IPS-11a (cell line): ENCODE measurements around the gene TICAM1.
"Not testable (repeated sequence)": the region's sequence is repeated elsewhere in the genome, so short reads cannot be mapped to it uniquely, and the experiment has no call there.

Experiments
- H3K4me3 ChIP-seq: one replicate; pipeline ENCODE4 v1.5.1; 2013; ENCODE audit warnings: low read depth, low read length, control low read depth

TICAM1 gene

DNA sequence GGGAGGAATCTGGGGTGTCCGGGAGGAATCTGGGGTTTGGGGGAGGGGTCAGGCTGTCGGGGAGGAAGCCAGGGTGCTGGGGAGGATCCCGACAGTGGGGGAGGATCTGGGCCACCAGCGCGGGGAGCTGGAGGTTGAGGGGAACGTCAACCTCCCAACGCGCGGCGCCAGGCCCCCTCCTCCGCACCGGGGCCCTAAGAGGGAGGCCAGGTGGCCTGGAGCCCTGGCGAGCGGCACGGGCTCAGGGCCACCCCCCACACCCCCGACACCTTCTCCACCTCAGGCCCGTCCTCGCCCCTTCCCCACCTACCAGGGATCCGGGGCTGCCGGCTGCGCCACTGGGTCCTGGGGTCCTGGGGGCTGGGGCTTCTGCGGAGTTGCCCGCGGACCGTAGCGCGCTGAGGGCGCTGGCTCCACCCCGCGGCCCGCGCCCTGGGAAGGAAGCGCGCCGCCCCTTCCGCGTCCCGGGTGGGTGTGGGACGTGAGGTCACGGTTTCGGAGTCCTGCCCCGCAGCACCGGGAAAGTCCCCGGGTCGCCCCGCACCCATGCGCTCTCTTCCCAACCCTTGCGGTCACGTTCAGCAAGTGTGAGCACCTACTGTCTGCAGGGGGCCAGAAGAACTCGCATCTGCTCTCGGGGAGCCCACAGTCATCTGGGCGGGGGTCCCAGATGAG lies at the start of gene TICAM1:
TICAM1 (minus strand) TSS at position 409 of the 675 bp plus-strand sequence. CDS start 13,335 bp downstream, outside the sequence.
- H3K4me3 ChIP-seq, result peak within 1 kb of the TSS; percentile 48

DNA sequence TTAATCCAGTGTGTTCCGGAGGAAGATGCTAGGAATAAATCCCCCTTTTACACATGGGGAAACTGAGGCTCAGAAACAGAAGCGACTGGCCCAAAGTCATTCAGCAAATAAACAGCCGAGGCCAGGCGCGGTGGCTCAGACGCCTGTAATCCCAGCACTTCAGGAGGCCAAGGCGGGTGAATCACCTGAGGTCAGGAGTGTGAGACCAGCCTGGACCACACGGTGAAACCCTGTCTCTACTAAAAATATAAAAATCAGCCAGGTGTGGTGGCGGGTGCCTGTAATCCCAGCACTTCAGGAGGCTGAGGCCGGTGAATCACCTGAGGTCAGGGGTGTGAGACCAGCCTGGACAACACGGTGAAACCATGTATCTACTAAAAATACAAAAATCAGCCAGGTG lies 47.5 kb upstream of the TICAM1 start:
- H3K4me3 ChIP-seq, result no peak overlapping the region

DNA sequence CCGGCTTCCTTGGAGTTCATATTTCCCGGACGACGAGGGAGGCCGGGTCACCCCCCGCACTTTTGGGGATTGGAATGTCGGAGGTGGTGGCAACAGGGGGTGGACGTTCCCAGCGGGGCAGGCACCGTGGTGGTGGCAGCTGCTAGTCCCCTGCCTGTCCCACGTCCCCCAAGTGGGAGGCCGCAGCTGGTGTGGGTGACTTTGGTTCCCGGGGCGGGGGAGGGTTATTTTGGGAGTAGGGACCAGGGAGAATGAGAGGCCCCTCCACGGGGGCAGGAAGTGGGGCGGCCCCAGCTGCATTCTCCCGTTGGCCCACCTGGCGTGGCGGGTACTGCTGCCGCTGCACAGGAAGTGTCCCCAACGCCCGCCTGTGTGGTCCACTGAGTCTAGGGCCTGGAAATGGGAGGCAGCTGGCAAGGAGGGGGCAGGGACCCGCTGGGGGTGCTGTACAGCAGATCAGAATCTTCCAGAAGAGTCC lies 47.0 kb upstream of the TICAM1 start:
- no peak overlapping the region for H3K4me3 ChIP-seq

DNA sequence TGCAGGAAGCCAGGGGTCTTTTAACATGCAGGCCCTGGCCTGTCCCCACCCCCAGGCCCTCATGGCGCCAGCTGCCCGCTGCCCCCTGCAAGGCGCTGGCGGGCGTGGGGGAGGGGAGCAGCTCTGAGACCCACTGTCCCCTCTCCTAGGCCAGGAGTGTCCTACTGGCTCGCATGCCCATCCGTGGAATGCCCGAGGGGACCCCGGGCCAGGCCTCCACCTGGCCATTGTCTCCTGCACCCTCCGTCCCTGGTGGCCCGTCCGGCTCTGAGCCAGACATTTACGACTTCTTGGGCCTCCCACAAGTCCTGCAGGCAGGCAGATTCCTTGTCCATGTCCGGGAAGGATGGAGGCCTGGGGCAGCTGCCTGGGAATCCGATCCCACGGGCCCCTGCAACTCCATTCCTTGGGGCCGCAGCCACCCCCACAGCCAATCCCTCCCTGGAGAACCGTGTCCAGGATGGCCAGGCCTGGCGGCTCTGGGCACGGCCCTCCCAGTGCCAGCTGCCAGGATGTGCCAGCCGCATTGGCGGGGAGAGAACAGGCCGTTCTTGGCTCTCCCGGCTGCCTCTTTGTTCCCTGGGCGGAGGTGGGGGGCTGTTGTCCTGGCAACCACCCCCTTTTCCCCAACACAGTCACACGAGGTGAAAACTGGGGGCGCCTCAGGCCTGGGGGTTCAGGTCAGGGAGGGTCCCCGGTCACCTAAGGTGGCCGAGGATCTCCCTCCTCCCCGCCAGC lies 46.4 kb upstream of the TICAM1 start:
- no peak overlapping the region for H3K4me3 ChIP-seq

DNA sequence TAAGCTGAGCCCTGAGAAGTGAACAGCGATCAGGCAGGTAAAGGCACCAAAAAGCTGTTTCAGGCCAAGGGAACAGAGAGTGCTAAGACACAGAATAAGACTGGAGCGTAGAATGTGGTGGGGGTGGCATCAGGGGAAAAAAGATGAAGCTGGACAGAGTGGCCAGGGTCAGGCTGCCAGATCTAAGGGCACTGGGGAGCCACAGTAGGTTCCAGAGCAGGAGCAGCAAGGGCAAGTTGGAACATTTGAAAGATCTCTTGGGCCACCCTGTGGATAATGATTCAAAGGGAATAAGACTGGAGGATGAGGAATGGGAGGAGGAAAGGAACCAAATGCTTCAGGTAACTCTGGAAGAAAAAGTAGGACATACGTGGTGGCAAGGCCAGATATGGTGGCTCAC lies 42.4 kb upstream of the TICAM1 start:
- no peak overlapping the region for H3K4me3 ChIP-seq

DNA sequence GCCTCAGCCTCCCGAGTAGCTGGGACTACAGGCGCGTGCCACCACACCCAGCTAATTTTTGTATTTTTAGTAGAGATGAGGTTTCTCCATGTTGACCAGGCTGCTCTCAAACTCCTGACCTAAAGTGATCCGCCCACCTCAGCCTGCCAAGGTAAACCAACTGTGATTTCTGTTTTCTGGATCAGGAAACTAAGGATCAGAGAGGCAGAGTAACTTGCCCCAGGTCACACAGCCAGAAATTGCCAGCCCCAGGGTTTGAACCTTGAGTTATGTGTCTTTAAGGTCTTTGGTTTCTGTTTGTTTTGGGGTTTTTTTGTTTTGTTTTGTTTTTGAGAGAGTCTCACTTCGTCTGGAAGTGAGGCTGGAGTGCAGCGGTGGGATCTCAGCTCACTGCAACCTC lies 40.2 kb upstream of the TICAM1 start:
- H3K4me3 ChIP-seq, result no peak overlapping the region

DNA sequence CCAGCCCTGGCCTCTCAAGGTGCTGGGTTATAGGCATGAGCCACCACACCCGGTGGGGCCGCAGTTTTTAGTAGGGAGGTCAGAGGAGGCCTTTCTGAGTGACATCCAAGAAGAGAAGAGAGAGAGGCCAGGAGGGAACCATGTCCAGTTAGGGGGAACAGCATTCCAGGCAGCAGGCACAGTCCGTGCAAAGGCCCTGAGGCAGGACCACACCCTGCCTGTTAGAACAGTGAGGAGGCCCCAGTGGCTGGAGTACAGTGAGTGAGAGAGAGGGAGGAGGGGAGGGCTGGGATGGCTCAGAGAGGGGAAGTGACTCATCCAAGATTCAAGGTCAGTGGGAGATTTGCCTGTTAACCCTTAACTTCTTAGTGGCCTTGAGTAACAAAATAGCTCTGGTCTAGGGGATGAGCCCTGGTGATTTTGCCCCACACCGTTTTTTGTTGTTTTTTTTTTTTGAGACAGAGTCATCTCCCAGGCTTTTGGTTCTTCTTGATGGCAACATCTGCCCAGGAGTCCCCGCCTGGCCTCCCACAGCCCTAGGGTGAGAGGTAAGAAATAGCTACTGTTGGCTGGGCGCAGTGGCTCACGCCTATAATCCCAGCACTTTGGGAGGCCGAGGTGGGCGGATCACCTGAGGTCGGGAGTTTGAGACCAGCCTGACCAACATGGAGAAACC lies 38.7 kb upstream of the TICAM1 start:
- no peak overlapping the region for H3K4me3 ChIP-seq

DNA sequence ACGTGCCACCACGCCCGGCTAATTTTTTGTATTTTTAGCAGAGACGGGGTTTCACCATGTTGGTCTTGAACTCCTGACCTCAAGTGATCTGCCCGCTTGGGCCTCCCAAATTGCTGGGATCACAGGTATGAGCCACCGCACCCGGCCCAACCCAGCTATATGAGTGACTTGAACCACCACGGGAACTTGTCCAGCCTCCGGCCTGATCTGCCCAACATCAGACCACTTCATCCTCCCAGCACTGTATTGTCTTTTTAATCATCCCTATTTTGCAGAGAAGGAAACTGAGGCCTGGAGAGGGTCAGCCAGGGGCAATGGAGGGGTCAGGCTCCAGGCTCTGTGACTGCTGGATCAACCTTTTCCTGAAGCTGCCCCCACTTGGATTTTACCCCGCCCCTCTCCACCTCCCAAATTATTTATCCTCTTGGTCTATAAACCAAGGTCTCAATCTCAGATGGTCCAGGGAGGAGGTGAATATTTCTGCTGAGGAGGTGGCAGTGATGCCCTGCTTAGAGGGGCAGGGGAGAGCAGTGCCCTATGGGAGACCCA lies 36.8 kb upstream of the TICAM1 start:
- H3K4me3 ChIP-seq, result no peak overlapping the region

DNA sequence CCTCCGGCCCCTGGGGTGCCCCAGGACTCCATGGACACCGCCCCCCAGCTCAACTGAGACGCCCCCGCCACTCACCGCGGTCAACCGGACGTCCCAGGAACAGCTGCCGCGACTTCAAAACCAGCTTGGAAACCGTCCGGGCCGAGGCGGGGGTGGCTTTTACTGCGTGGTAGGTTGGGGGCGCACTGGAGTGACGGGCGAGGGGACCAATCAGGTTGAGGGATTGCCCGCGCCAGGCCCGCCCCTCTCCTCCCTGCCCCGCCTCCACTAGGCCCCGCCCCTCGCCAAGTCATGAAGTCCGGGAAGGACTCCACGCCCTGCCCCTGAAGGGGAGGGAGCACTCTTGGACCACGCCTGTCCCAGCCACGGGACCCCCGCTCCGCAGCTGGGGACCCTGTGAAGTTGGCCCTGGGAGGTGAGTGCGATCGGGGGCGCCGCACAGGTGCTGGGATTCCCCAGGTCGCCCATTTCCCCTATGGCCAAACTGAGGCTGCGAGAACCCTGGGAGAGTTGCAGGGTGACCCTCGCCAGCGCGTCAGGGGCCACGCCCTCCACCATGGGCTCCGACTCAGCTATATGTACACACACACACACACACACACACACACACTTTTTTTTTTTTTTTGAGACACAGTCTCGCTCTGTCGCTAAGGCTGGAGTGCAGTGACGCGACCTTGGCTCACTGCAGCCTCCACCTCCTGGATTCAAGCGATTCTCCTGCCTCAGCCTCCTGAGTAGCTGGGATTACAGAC lies 36.2 kb upstream of the TICAM1 start, which contains the start of gene PLIN3:
PLIN3 (minus strand) TSS at position 134 of the 752 bp plus-strand sequence. CDS start 6,273 bp downstream, outside the sequence.
- H3K4me3 ChIP-seq, result peak within 1 kb of the TSS; percentile 65

DNA sequence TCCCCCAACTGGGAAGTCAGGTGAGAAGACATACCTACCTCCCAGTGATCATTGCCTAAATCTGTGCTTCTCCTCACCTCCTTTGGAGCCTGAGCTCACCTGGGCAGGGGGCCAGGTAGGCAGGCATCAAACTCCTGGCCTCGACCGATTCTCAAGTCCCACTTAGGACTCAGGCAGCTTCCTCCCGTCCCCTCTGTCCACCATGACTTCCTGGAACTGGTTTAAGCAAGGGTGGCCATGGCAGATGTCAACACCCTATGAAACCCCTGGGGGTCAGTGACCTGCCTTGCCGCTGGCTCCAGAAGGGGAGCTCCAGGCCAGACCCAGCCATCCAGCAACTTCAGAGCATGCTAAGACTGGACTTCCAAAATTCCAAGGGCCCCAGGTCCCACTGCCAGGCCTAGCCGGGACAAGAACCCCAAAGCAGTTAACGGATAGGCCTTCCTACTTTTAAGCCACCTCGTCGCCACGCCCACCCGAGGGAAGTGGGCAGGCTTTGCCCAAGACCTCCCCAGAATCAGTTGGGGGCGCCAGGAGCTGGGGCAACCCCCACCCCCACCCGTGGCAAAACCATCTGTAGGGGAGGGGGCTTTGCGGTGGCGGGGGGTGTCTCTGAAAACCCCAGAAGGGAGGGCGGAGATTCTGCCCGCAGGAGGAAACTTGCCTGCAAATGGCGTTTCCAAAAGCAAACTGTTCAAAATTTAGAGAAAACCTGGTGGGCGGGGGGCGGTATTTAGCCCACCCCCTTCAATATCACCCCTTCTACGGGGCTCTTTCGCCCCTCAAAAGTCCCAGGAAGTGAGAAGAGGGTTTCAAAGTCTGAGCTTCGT lies 35.3 kb upstream of the TICAM1 start:
- peak overlapping the region; percentile 65 for H3K4me3 ChIP-seq

DNA sequence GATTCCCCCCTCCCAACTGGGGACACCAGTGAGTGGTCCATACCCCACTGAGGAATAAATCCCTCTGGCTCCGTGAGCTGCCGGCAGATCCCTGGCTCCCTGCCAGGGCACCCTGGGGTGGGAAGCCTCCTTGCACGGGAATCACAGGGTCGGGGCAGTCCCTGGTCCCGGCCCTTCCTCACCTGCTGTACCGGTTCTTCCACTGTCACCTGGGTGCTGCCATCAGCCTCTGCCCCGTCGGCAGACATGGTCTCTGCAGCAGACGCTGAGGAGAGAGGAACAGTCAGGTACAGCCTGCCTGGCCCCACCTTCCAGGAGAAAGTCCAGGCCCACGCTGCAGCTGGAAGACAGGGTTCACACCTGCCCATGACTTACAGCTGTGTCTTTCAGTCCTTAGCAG lies 29.6 kb upstream of the TICAM1 start:
- no peak overlapping the region for H3K4me3 ChIP-seq

DNA sequence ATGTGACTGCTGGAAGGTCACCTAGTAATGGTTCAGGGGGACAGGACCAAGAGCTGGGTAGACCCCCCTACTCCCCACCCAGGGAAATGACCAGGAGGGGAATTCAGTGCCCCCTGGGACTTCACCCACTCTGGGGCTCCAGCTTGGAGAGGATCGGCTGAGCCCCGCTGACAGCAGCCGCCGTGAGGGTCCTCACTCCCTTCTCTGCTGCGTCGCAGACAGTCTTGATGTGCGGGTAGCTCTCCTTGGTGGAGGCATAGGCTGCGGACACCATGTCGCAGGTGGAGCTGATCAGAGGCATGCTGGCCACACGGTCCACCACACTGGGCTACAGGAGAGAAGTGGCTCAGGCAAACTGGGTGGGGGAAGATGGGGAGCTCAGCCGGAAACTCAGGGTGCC lies 28.2 kb upstream of the TICAM1 start:
- no peak overlapping the region for H3K4me3 ChIP-seq

DNA sequence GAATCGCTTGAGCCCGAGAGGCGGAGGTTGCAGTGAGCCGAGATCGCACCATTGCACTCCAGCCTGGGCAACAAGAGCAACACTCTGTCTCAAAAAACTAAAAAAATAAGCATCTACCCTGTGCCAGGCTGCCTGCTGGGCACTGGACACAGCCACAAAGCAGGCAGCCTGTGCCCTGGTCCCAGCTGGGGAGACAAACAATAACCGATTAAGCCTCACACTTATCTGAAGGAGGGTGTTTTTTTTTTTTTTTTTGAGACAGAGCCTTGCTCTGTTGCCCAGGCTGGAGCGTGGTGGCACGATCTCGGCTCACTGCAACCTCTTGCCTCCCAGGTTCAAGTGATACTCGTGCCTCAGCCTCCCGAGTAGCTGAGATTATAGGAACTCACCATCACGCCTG lies 25.0 kb upstream of the TICAM1 start:
- H3K4me3 ChIP-seq, result not testable (repeated sequence)

DNA sequence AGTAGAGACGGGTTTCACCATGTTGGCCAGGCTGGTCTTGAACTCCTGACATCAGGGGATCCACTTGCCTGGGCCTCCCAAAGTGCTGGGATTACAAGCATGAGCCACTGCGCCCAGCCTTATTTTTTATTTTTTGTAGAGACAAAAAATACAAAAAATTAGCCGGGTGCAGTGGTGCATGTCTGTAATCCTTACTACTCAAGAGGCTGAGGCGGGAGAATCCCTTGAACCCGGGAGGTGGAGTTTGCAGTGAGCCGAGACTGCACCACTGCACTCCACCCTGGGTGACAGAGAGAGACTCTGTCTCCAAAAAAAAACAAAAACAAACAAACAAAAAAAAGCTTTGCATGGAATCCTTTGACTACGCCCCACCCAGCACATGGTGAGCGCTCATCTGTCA lies 22.0 kb upstream of the TICAM1 start:
- H3K4me3 ChIP-seq, result not testable (repeated sequence)

DNA sequence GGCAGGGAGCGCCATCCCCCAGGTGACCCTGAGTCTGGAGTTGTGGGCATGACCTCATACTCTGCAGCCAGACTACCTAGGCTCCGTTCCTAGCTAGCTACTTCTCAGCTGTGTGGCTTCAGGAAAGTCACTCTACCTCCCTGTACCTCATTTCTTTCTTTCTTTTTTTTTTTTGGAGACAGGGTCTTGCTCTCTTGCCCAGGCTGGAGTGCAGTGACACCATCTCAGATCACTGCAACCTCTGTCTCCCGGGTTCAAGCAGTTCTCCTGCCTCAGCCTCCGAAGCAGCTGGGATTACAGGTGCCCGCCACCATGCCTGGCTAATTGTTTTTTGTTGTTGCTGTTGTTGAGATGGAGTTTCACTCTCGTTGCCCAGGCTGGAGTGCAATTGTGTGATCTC lies 21.0 kb upstream of the TICAM1 start:
- H3K4me3 ChIP-seq, result no peak overlapping the region

DNA sequence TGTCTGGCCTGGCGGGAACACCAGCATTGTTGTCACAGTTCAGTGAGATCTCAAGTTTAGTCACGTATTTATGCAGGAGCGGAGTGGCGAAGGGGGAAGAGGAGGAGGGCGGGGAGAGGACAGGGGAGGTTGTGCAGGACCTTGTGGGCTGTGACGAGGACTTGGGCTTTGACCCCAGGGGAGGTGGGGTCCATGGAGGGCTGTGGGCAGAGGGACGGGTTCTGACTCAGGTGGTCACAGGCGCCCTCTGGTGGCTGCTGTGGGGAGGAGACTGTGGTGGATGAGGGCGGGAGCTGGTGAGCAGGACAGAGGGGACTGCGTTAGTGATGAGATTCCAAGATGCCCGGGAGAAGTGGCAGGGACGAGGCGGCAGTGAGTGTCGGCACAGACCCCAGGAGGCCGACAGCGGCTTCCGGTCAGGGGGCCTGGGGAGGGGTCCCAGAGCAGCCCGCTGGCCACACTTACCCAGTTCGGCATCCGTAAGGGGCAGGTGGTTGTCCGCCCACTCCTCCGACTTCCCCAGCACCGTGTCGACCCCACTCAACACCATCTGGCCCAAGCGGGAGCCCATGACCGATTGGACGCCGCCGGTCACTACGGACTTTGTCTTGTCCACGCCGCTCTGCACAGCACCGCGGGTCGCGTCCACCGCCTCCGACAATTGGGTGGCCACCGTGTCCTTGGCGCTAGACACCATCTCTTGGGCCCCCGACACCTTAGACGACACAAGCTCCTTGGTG lies 20.2 kb upstream of the TICAM1 start:
- no peak overlapping the region for H3K4me3 ChIP-seq

DNA sequence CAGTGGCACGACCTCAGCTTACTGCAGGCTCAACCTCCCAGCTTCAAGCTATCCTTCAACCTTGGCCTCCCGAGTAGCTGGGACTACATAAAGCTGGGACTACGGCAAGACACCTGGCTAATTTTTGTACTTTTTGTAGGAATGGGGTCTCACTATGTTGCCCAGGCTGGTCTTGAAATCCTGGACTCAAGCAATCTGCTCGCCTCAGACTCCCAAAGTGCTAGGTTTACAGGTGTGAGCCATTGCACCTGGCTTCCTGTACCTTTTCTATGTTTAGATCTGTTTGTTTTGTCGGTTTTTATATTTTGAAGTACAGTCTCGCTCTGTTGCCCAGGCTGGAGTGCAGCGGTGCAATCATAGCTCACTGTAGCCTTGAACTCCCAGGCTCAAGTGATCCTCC lies 17.5 kb upstream of the TICAM1 start:
- no peak overlapping the region for H3K4me3 ChIP-seq

DNA sequence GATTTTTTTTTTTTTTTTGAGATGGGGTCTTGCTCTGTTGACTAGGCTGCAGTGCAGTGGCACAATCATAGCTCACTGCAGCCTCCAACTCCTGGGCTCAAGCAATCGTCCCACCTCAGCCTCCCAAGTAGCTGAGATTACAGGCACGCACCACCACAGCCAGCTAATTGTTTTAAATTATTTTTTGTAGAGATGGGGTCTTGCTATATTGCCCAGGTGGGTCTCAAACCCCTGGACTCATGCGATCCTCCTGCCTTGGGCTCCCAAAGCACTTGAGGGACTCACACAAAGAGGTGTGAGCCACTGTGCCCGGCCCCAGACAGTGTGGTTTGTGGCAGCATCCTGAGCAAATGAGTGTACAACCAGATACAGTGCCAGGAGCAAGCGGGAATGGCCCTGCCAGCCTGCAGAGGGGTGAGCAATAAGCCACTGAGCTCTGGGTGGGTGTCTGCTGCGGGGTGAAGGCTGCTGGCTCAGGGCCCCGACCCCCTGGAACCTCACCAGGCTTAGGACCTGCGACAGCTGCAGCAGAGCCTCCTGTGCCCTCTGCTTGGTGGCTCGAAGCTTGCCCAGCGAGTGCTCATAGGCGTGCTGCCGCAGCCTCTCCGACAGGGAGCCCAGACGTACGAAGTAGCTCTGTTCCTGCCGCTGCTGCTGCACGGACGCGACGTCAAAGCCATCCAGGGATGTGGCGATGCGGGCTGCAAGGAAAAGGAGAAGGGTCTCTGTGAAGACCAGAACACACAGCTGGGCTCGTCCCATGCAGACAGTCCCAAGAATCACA lies 15.9 kb upstream of the TICAM1 start:
- no peak overlapping the region for H3K4me3 ChIP-seq
